MM.1S (cell line): ENCODE measurements around the gene STX8.

Experiments
- CTCF ChIP-seq: fragments of 300-600 bp; sonication (generic); IDR thresholded peaks from 2 replicates; pipeline ENCODE4 v1.5.1; 2016; ENCODE audit warnings: antibody characterized with exemption, low read length, mixed read lengths
- EZH2phosphoT487 ChIP-seq: fragments of 300-600 bp; sonication (generic); IDR thresholded peaks from 2 replicates; pipeline ENCODE4 v1.6.1; 2018; ENCODE audit warnings: antibody characterized with exemption, low read length

GRCh38 chr17:9446528-9446927, 129.1 kb downstream of the STX8 start:
- no peak for TF ChIP-seq CTCF
- no peak for TF ChIP-seq EZH2phosphoT487
